Endothelial cell of umbilical vein (primary cell): ENCODE data around the gene CCDC180.

Experiments
- EZH2 ChIP-seq: IDR thresholded peaks from 2 replicates; pipeline ENCODE4 v1.6.1; 2012; ENCODE audit warnings: borderline replicate concordance, low read depth, mild to moderate bottlenecking, moderate library complexity, low read length, inconsistent platforms; ENCODE audit not compliant: severe bottlenecking
- MYC ChIP-seq: IDR thresholded peaks from one replicate; pipeline ENCODE4 v1.6.1; 2011; ENCODE audit warnings: mild to moderate bottlenecking, low read depth, low read length
- POLR2A ChIP-seq: IDR thresholded peaks from 2 replicates; pipeline ENCODE4 v1.6.1; 2012; ENCODE audit warnings: low read depth, mild to moderate bottlenecking, control low read depth, low read length
- POLR2AphosphoS5 ChIP-seq: IDR thresholded peaks from 2 replicates; pipeline ENCODE4 v1.6.1; 2012; ENCODE audit warnings: low read depth, mild to moderate bottlenecking, control low read depth, low read length, moderate library complexity; ENCODE audit not compliant: insufficient read depth
- TF ChIP-seq, protein P1 (sequence below), 2 donors: IDR thresholded peaks; 1 replicate in 1 of 2; 2 replicates in 1 of 2; pipeline ENCODE4 v1.5.1; 2011; ENCODE audit warnings: low read length in 2 of 2, mild to moderate bottlenecking in 2 of 2, moderate library complexity in 2 of 2, control low read depth in 1 of 2, inconsistent platforms in 1 of 2, low read depth in 1 of 2; ENCODE audit not compliant: insufficient read depth in 1 of 2; ENCODE audit errors: extremely low read depth in 1 of 2
- TF ChIP-seq, protein P2 (sequence below): IDR thresholded peaks from 2 replicates; pipeline ENCODE4 v1.6.1; 2011; ENCODE audit not compliant: insufficient read depth, insufficient read length

DNA sequence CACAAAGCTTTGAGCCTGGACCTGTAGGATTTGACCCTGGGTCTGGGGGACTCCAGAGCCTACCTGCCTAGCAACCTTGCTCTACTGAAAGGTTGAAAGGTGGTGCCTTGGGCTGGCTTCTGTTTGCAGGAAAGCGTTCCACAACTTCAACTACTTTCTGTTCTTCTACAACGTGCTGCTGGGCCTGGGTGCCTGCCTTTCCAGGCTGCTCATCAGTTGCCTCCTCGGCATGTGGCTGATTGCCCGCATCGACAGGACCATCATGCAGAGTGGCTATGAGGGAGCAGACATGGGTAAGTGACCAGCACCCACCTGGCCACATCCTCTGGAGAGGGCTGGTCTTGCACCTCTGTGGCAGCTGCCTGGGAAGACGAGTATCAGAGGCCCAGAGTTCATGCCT lies 13.6 kb upstream of the CCDC180 start:
- TF ChIP-seq POLR2A (no peak), EZH2 (no peak), POLR2AphosphoS5 (no peak), MYC (no peak)
- TF ChIP-seq, protein P1, sequence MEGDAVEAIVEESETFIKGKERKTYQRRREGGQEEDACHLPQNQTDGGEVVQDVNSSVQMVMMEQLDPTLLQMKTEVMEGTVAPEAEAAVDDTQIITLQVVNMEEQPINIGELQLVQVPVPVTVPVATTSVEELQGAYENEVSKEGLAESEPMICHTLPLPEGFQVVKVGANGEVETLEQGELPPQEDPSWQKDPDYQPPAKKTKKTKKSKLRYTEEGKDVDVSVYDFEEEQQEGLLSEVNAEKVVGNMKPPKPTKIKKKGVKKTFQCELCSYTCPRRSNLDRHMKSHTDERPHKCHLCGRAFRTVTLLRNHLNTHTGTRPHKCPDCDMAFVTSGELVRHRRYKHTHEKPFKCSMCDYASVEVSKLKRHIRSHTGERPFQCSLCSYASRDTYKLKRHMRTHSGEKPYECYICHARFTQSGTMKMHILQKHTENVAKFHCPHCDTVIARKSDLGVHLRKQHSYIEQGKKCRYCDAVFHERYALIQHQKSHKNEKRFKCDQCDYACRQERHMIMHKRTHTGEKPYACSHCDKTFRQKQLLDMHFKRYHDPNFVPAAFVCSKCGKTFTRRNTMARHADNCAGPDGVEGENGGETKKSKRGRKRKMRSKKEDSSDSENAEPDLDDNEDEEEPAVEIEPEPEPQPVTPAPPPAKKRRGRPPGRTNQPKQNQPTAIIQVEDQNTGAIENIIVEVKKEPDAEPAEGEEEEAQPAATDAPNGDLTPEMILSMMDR (IDR thresholded peaks at IDR 0.05; ENCODE audit: extremely low read depth in 1 of 2, insufficient read depth in 1 of 2, low read depth in 1 of 2, low read length in 2 of 2): no peak
- TF ChIP-seq, protein P2, sequence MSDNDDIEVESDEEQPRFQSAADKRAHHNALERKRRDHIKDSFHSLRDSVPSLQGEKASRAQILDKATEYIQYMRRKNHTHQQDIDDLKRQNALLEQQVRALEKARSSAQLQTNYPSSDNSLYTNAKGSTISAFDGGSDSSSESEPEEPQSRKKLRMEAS: no peak
